ENCODE measurements around the gene SKP2.

Gene SKP2

GRCh38 chr5:36199620-36200019 lies 47.7 kb downstream of the SKP2 start:
- no peak for DNase-seq (ENCODE audit: low read depth)

- DNase-seq (ENCODE audit: low read depth) = no peak
Measured at GRCh38 chr5:36200513-36200912, 48.6 kb downstream of the SKP2 start.

GRCh38 chr5:36202521-36202961 lies 50.6 kb downstream of the SKP2 start:
- no peak for DNase-seq (ENCODE audit: low read depth)

GRCh38 chr5:36205329-36205728 lies 53.4 kb downstream of the SKP2 start:
- DNase-seq (ENCODE audit: low read depth) = no peak

- no peak for DNase-seq (ENCODE audit: low read depth)
Measured at GRCh38 chr5:36206913-36207312, 55.0 kb downstream of the SKP2 start.

- DNase-seq (ENCODE audit: low read depth) = no peak
Measured at GRCh38 chr5:36208786-36209185, 56.9 kb downstream of the SKP2 start.

GRCh38 chr5:36209664-36210063 lies 57.8 kb downstream of the SKP2 start:
- DNase-seq (ENCODE audit: low read depth) = no peak

GRCh38 chr5:36214436-36214835 lies 62.5 kb downstream of the SKP2 start:
- DNase-seq (ENCODE audit: low read depth) = no peak

GRCh38 chr5:36215910-36216309 lies 64.0 kb downstream of the SKP2 start:
- no peak for DNase-seq (ENCODE audit: low read depth)

GRCh38 chr5:36217567-36217966 lies 65.7 kb downstream of the SKP2 start:
- no peak for DNase-seq (ENCODE audit: low read depth)

GRCh38 chr5:36217988-36218387 lies 66.1 kb downstream of the SKP2 start:
- no peak for DNase-seq (ENCODE audit: low read depth)

GRCh38 chr5:36222620-36223019 lies 70.7 kb downstream of the SKP2 start:
- DNase-seq (ENCODE audit: low read depth) = no peak

GRCh38 chr5:36227046-36227445 lies 75.1 kb downstream of the SKP2 start:
- no peak for DNase-seq (ENCODE audit: low read depth)

- DNase-seq (ENCODE audit: low read depth) = no peak
Measured at GRCh38 chr5:36228505-36228904, 76.6 kb downstream of the SKP2 start.

GRCh38 chr5:36230151-36230790 lies 78.4 kb downstream of the SKP2 start:
- DNase-seq (ENCODE audit: low read depth) = no peak

- no peak for DNase-seq (ENCODE audit: low read depth)
Measured at GRCh38 chr5:36232533-36232932, 80.6 kb downstream of the SKP2 start.

All from stimulated activated CD8-positive, alpha-beta memory T cell treated with anti-CD3 and anti-CD28 coated beads, Interleukin-15, amount 100 ng/mL, for 24 hours (primary cell).